ENCODE results near the gene CNTN4.
"Not testable (repeated sequence)": the region's sequence is repeated elsewhere in the genome, so short reads cannot be mapped to it uniquely, and the experiment has no call there.

The CNTN4 gene

GRCh38 chr3:2525968-2526367, 427.3 kb downstream of the CNTN4 start:
- no peak for DNase-seq (ENCODE audit: low read depth)
- no peak for TF ChIP-seq CTCF (IDR thresholded peaks at IDR 0.05; ENCODE audit: low read depth, low read length, missing control alignments)
- no peak overlapping the region for H3K4me3 ChIP-seq (ENCODE audit: low read depth, low read length)
- in situ Hi-C loops (cut with HindIII; ENCODE audit: low sequenced_read_pairs), result no loop called here

- DNase-seq (ENCODE audit: low read depth), result no peak
- TF ChIP-seq CTCF (IDR thresholded peaks at IDR 0.05; ENCODE audit: low read depth, low read length, missing control alignments), result no peak
- no peak overlapping the region for H3K4me3 ChIP-seq (ENCODE audit: low read depth, low read length)
- in situ Hi-C loops (cut with HindIII; ENCODE audit: low sequenced_read_pairs), result no loop called here
Measured at GRCh38 chr3:2526926-2527325, 428.3 kb downstream of the CNTN4 start.

DNA sequence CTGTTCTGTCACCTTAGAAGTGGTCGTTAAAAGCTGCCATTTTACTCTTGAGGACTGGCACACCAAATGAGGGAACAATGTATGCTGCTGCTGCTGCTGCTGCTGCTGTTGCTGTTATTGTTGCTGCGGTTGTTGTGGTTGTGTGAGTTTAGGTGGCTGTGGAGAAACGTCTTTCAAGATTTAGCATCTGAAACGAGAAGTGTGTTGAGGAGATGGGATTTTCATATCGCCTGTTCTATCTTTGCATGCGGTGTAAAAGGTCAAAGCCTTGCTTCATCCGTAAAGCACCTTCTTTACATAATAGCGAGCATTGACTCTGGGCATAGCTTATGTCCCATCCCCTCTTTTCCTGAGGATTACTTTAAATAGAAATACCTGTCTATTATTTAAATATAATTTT, 428.7 kb downstream of the CNTN4 start:
- H3K4me3 ChIP-seq (ENCODE audit: low read depth, low read length); DNase-seq (ENCODE audit: low read depth); in situ Hi-C loops (cut with HindIII; ENCODE audit: low sequenced_read_pairs): not testable (repeated sequence)

- in situ Hi-C loops (cut with HindIII; ENCODE audit: low sequenced_read_pairs); DNase-seq (ENCODE audit: low read depth); H3K4me3 ChIP-seq (ENCODE audit: low read depth, low read length): not testable (repeated sequence)
Measured at GRCh38 chr3:2534767-2535166, 436.1 kb downstream of the CNTN4 start.

DNA sequence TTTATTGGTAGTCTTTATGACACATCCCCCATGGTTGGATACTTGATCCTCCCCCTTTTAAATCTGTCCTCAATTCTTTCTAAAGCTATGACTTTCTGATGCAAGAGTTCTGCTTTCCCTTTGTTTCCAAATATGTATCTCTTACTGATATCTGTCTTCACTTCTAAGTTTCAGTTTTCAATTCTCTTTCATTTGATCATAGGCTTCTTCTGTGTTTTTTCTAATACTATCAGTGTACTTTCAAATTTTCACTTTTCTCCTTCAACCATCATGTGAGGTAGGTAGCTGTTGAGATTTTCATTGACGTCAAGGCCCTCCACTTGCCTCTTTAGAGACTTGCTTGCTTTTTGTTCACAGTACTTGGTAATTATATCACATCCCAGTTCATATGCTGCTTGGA, 436.5 kb downstream of the CNTN4 start:
- no peak for DNase-seq (ENCODE audit: low read depth)
- H3K4me3 ChIP-seq (ENCODE audit: low read depth, low read length), result no peak overlapping the region
- in situ Hi-C loops (cut with HindIII; ENCODE audit: low sequenced_read_pairs), result no loop called here
- no peak for TF ChIP-seq CTCF (IDR thresholded peaks at IDR 0.05; ENCODE audit: low read depth, low read length, missing control alignments)

GRCh38 chr3:2536575-2536974, 437.9 kb downstream of the CNTN4 start:
- in situ Hi-C loops (cut with HindIII; ENCODE audit: low sequenced_read_pairs), result no loop called here
- no peak for TF ChIP-seq CTCF (IDR thresholded peaks at IDR 0.05; ENCODE audit: low read depth, low read length, missing control alignments)
- no peak for DNase-seq (ENCODE audit: low read depth)
- H3K4me3 ChIP-seq (ENCODE audit: low read depth, low read length), result no peak overlapping the region

DNA sequence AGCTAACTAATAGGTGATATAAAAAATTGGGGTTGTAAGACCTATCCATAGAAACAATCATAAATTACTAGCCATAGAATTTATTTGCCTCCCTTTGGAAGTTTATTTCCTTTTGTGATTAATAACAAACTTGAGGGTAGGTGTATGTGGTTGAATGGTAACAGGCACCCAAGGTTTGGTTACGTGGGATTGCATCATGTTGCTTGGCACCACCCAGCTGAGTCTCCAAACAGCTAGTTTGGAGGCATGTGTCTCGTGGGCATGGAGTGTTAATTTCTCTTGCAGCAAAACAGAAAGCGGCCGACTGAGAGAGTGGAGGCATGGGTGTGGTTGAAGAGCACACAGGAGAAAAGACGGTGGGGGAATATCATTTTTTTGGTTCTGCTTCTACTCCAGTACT, 441.4 kb downstream of the CNTN4 start:
- in situ Hi-C loops (cut with HindIII; ENCODE audit: low sequenced_read_pairs), result no loop called here
- no peak overlapping the region for H3K4me3 ChIP-seq (ENCODE audit: low read depth, low read length)
- DNase-seq (ENCODE audit: low read depth), result no peak
- TF ChIP-seq CTCF (IDR thresholded peaks at IDR 0.05; ENCODE audit: low read depth, low read length, missing control alignments), result no peak

DNA sequence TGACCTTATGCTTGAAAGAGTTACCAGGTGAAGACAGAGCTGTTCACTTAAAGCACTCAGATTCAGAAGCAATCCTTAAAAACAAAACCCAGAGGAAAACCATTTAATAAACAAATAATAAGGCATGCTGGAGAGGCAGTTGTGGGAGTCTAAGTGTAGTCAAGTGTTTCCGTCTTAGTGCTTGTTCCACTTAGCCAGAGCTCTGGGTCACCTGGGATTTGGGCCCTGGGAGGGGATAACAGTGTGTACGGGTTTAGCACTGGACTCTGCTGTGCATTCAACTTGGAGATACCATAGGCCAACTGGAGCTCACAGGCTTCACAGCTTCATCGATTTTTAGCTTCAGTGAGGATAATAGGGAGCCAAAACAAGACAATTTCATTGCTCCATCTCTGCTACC, 444.6 kb downstream of the CNTN4 start:
- no peak for TF ChIP-seq CTCF (IDR thresholded peaks at IDR 0.05; ENCODE audit: low read depth, low read length, missing control alignments)
- DNase-seq (ENCODE audit: low read depth), result no peak
- in situ Hi-C loops (cut with HindIII; ENCODE audit: low sequenced_read_pairs), result no loop called here
- no peak overlapping the region for H3K4me3 ChIP-seq (ENCODE audit: low read depth, low read length)
